Caco-2 (cell line): ENCODE data around the gene TRAPPC14. TPM values are rescaled to one million over a fixed set of nuclear protein-coding genes. Genes with fewer than 3 reads are reported as not detected.
"Not testable (repeated sequence)": the region's sequence is repeated elsewhere in the genome, so short reads cannot be mapped to it uniquely, and the experiment has no call there.

Experiments used
- BruUV-seq: library from RNA; stranded (reverse); fragments of 400-500 nt; replicated peaks from 2 replicates; lab custom pipeline; 2021; lab: Mats Ljungman, UMichigan
- CTCF ChIA-PET: fragments of 300-600 bp; sonication (Branson Sonifier 250); formaldehyde crosslinking; loops from one replicate; lab custom pipeline; 2022; ENCODE audit warnings: antibody characterized with exemption; lab: Charles Lee
- POLR2A ChIA-PET: fragments of 300-600 bp; sonication (Branson Sonifier 250); formaldehyde crosslinking; loops from one replicate; lab custom pipeline; 2022; ENCODE audit warnings: antibody characterized with exemption; lab: Charles Lee
- DNase-seq, 2 experiments: peaks; one replicate each; pipeline versions ENCODE4 v3.0.0 to v3.0.0-alpha.2; 2020 to 2022
- H3K27me3 ChIP-seq: replicated peaks from 2 replicates; pipeline ENCODE4 v1.6.0; 2011; ENCODE audit warnings: low read length; ENCODE audit not compliant: control insufficient read depth, insufficient read depth
- H3K36me3 ChIP-seq: 2 replicates; pipeline ENCODE4 v1.5.1; 2011; ENCODE audit warnings: low read length; ENCODE audit not compliant: control insufficient read depth, insufficient read depth
- H3K4me1 ChIP-seq: fragments of 250-450 bp; sonication (Bioruptor Pico); 2 replicates; pipeline ENCODE4 v1.5.1; 2020; ENCODE audit warnings: mild to moderate bottlenecking
- H3K4me3 ChIP-seq: 2 replicates; pipeline ENCODE4 v1.5.1; 2011; ENCODE audit warnings: low read depth, mild to moderate bottlenecking, control low read depth, low read length
- H3K9me3 ChIP-seq: fragments of 250-450 bp; sonication (Bioruptor Pico); 2 replicates; pipeline ENCODE4 v1.5.1; 2020; ENCODE audit warnings: mild to moderate bottlenecking, moderate library complexity
- H3K27ac Mint-ChIP-seq: one replicate; pipeline ENCODE4 v1.8.0; 2022; ENCODE audit warnings: mixed read lengths; ENCODE audit not compliant: unreplicated experiment
- H3K27me3 Mint-ChIP-seq: one replicate; pipeline ENCODE4 v1.8.0; 2022; ENCODE audit warnings: mixed read lengths; ENCODE audit not compliant: insufficient read depth, unreplicated experiment
- H3K36me3 Mint-ChIP-seq: one replicate; pipeline ENCODE4 v1.8.0; 2022; ENCODE audit warnings: mild to moderate bottlenecking, mixed read lengths; ENCODE audit not compliant: insufficient read depth, unreplicated experiment
- H3K4me1 Mint-ChIP-seq: one replicate; pipeline ENCODE4 v1.8.0; 2022; ENCODE audit warnings: low read depth, mixed read lengths; ENCODE audit not compliant: unreplicated experiment
- H3K4me3 Mint-ChIP-seq: one replicate; pipeline ENCODE4 v1.8.0; 2022; ENCODE audit warnings: mild to moderate bottlenecking, moderate library complexity, mixed read lengths; ENCODE audit not compliant: unreplicated experiment
- H3K9me3 Mint-ChIP-seq: one replicate; pipeline ENCODE4 v1.8.0; 2022; ENCODE audit warnings: mixed read lengths; ENCODE audit not compliant: unreplicated experiment
- intact Hi-C: fragments of 100-400 bp; cut with micrococcal nuclease; formaldehyde crosslinking; loops from one replicate; pipeline ENCODE4 v1.10.0; 2022; ENCODE audit not compliant: unreplicated experiment
- total RNA-seq: library from RNA; stranded (reverse); gene quantifications from 2 replicates; pipeline ENCODE4 v1.2.3, GENCODE V29; 2022
- TF ChIP-seq, protein P1 (sequence below), 2 experiments: fragments of 200-600 bp in 1 of 2; IDR thresholded peaks; 1 replicate in 1 of 2; 2 replicates in 1 of 2; pipeline versions ENCODE4 v1.5.1 to v1.8.0; 2011 to 2022; ENCODE audit warnings: antibody characterized with exemption in 1 of 2, control low read depth in 1 of 2, inconsistent platforms in 1 of 2, low read depth in 1 of 2, low read length in 1 of 2, mild to moderate bottlenecking in 1 of 2, moderate library complexity in 1 of 2; ENCODE audit not compliant: insufficient read depth in 1 of 2, severe bottlenecking in 1 of 2, unreplicated experiment in 1 of 2

The TRAPPC14 gene
- total RNA-seq, 1 experiment from 2014 or later = 23.2 TPM

GRCh38 chr7:100195222-100195621, 36.7 kb upstream of the TRAPPC14 start:
- Histone ChIP-seq H3K4me3 (no peak overlapping the region), H3K27me3 (no peaks in the 10 kb centered on the region), H3K9me3 (no peaks in the 10 kb centered on the region), H3K4me1 (peaks cover 3% of the 10 kb centered on the region; the same call in 1 of the 2 replicates), H3K36me3 (no peaks in the 10 kb centered on the region)
- no peaks in the 10 kb centered on the region for H3K9me3 Mint-ChIP-seq
- peaks cover 7% of the 10 kb centered on the region for H3K4me1 Mint-ChIP-seq
- H3K4me3 Mint-ChIP-seq = no peak overlapping the region
- intact Hi-C loops = no loop called here
- CTCF ChIA-PET = no interaction called here
- POLR2A ChIA-PET = no interaction called here
- H3K36me3 Mint-ChIP-seq = peaks cover 5% of the 10 kb centered on the region
- no peak for DNase-seq
- H3K27me3 Mint-ChIP-seq = no peaks in the 10 kb centered on the region
- TF ChIP-seq, protein P1, sequence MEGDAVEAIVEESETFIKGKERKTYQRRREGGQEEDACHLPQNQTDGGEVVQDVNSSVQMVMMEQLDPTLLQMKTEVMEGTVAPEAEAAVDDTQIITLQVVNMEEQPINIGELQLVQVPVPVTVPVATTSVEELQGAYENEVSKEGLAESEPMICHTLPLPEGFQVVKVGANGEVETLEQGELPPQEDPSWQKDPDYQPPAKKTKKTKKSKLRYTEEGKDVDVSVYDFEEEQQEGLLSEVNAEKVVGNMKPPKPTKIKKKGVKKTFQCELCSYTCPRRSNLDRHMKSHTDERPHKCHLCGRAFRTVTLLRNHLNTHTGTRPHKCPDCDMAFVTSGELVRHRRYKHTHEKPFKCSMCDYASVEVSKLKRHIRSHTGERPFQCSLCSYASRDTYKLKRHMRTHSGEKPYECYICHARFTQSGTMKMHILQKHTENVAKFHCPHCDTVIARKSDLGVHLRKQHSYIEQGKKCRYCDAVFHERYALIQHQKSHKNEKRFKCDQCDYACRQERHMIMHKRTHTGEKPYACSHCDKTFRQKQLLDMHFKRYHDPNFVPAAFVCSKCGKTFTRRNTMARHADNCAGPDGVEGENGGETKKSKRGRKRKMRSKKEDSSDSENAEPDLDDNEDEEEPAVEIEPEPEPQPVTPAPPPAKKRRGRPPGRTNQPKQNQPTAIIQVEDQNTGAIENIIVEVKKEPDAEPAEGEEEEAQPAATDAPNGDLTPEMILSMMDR (IDR thresholded peaks at IDR 0.05; ENCODE audit: insufficient read depth in 1 of 2, low read depth in 1 of 2, low read length in 1 of 2, severe bottlenecking in 1 of 2, unreplicated experiment in 1 of 2) = no peak
- no TSS peak for BruUV-seq
- no peak overlapping the region for H3K27ac Mint-ChIP-seq

DNA sequence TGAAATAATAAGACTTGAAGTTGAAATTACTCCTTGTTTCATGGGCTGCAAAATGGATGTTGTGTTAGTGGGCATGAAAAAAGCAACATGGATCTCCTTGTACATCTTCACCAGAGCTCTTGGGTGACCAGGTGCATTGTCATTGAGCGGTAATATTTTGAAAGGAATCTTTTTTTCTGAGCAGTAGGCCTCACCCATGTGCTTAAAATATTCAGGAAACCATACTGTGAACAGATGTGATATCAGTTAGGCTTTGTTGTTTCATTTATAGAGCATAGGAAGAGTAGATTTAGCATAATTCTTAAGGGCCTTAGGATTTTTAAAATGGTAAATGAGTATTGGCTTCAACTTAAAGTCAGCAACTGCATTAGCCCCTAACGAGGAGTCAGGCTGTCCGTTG, 34.4 kb upstream of the TRAPPC14 start:
- no peak for DNase-seq
- Histone ChIP-seq H3K36me3 (no peaks in the 10 kb centered on the region), H3K4me3 (no peak overlapping the region), H3K4me1 (no peaks in the 10 kb centered on the region), H3K27me3 (no peaks in the 10 kb centered on the region), H3K9me3 (no peaks in the 10 kb centered on the region)
- peaks cover 9% of the 10 kb centered on the region for H3K36me3 Mint-ChIP-seq
- no peaks in the 10 kb centered on the region for H3K27me3 Mint-ChIP-seq
- H3K4me3 Mint-ChIP-seq = no peak overlapping the region
- H3K9me3 Mint-ChIP-seq = no peaks in the 10 kb centered on the region
- POLR2A ChIA-PET = no interaction called here
- peaks cover 15% of the 10 kb centered on the region for H3K4me1 Mint-ChIP-seq
- no peak overlapping the region for H3K27ac Mint-ChIP-seq
- CTCF ChIA-PET = no interaction called here
- intact Hi-C loops = no loop called here
- TF ChIP-seq, protein P1 (IDR thresholded peaks at IDR 0.05; ENCODE audit: insufficient read depth in 1 of 2, low read depth in 1 of 2, low read length in 1 of 2, severe bottlenecking in 1 of 2, unreplicated experiment in 1 of 2) = no peak
- no TSS peak for BruUV-seq

DNA sequence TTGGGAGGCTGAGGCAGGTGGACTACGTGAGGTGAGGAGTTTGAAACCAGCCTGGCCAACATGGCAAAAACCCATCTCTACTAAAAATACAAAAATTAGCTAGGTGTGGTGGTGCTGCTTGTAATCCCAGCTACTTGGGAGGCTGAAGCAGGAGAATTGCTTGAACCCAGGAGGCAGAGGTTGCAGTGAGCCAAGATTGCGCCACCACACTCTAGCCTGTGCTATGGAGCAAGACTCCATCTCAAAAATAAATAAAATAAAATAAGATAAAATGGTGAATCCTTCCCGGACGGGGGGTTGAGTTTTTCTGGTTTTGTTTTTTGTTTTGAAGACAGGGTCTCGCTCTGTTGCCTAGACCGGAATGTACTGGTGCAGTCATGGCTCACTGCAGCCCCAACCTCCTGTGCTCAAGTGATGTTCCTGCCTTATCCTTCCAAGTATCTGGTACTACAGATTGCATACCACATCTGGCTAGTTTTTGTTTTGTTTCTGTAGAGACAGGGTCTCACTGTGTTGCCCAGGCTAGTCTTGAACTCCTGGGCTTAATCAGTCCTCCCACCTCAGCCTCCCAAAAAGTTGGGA, 33.8 kb upstream of the TRAPPC14 start:
- H3K27me3 Mint-ChIP-seq, H3K4me3 Mint-ChIP-seq, BruUV-seq: not testable (repeated sequence)

More for the DNA sequence above, 33.8 kb upstream of the TRAPPC14 start:
- peaks cover 15% of the 10 kb centered on the region for H3K4me1 Mint-ChIP-seq
- H3K4me1 ChIP-seq, H3K27ac Mint-ChIP-seq, CTCF ChIA-PET, intact Hi-C loops, DNase-seq, H3K4me3 ChIP-seq, POLR2A ChIA-PET, H3K9me3 ChIP-seq, H3K27me3 ChIP-seq, H3K36me3 ChIP-seq, H3K36me3 Mint-ChIP-seq, H3K9me3 Mint-ChIP-seq: not testable (repeated sequence)
